Astrocyte (in vitro differentiated cells and primary cell): ENCODE results near the gene GNMT. TPM values are rescaled to one million over a fixed set of nuclear protein-coding genes. Genes with fewer than 3 reads are reported as not detected.
"Not testable (repeated sequence)": the region's sequence is repeated elsewhere in the genome, so short reads cannot be mapped to it uniquely, and the experiment has no call there.

ENCODE experiments used
- DNase-seq: peaks from one replicate; pipeline ENCODE4 v3.0.0-alpha.2; 2010; ENCODE audit warnings: low read depth
- FAIRE-seq: peaks from 2 replicates; lab custom pipeline; 2011; peaks lifted over from hg19 to GRCh38; lab: Jason Lieb, UNC
- H2AFZ ChIP-seq: 2 replicates; pipeline ENCODE4 v1.6.0; 2012; ENCODE audit warnings: low read depth, low read length, inconsistent platforms
- H3K27ac ChIP-seq: 2 replicates; pipeline ENCODE4 v1.5.1; 2011; ENCODE audit warnings: low read depth, low read length, inconsistent platforms
- H3K27me3 ChIP-seq: 2 replicates; pipeline ENCODE4 v1.6.0; 2011; ENCODE audit warnings: low read length, inconsistent platforms; ENCODE audit not compliant: insufficient read depth
- H3K36me3 ChIP-seq: 2 replicates; pipeline ENCODE4 v1.5.1; 2011; ENCODE audit warnings: low read length, inconsistent platforms; ENCODE audit not compliant: insufficient read depth
- H3K4me1 ChIP-seq: 2 replicates; pipeline ENCODE4 v1.5.1; 2011; ENCODE audit warnings: low read length, inconsistent platforms; ENCODE audit not compliant: insufficient read depth
- H3K4me2 ChIP-seq: 2 replicates; pipeline ENCODE4 v1.6.0; 2012; ENCODE audit warnings: low read length, inconsistent platforms
- H3K4me3 ChIP-seq: 2 replicates; pipeline ENCODE4 v1.5.1; 2011; ENCODE audit warnings: low read depth, mild to moderate bottlenecking, low read length, inconsistent platforms; ENCODE audit not compliant: insufficient read depth
- H3K79me2 ChIP-seq: 2 replicates; pipeline ENCODE4 v1.6.0; 2012; ENCODE audit warnings: mild to moderate bottlenecking, low read length, inconsistent platforms; ENCODE audit not compliant: insufficient read depth
- H3K9ac ChIP-seq: 2 replicates; pipeline ENCODE4 v1.6.0; 2012; ENCODE audit warnings: mild to moderate bottlenecking, low read length, inconsistent platforms
- H3K9me3 ChIP-seq: 2 replicates; pipeline ENCODE4 v1.5.1; 2012; ENCODE audit warnings: low read depth, mild to moderate bottlenecking, low read length, inconsistent platforms; ENCODE audit not compliant: insufficient read depth
- H4K20me1 ChIP-seq: 2 replicates; pipeline ENCODE4 v1.6.0; 2012; ENCODE audit warnings: low read length, inconsistent platforms; ENCODE audit not compliant: insufficient read depth
- H3K27ac Mint-ChIP-seq: one replicate; pipeline ENCODE4 v1.8.0; 2021; ENCODE audit warnings: mild to moderate bottlenecking, mixed read lengths; ENCODE audit not compliant: unreplicated experiment
- H3K27me3 Mint-ChIP-seq: one replicate; pipeline ENCODE4 v1.8.0; 2021; ENCODE audit warnings: low read depth, mixed read lengths; ENCODE audit not compliant: unreplicated experiment
- H3K36me3 Mint-ChIP-seq: one replicate; pipeline ENCODE4 v1.8.0; 2021; ENCODE audit warnings: low read depth, mixed read lengths; ENCODE audit not compliant: unreplicated experiment
- H3K4me1 Mint-ChIP-seq: one replicate; pipeline ENCODE4 v1.8.0; 2021; ENCODE audit warnings: low read depth, mixed read lengths; ENCODE audit not compliant: unreplicated experiment
- H3K4me3 Mint-ChIP-seq: one replicate; pipeline ENCODE4 v1.8.0; 2021; ENCODE audit warnings: mild to moderate bottlenecking, moderate library complexity, mixed read lengths; ENCODE audit not compliant: unreplicated experiment
- H3K9me3 Mint-ChIP-seq: one replicate; pipeline ENCODE4 v1.8.0; 2021; ENCODE audit warnings: mild to moderate bottlenecking, mixed read lengths; ENCODE audit not compliant: unreplicated experiment
- CTCF ChIP-seq: IDR thresholded peaks from 2 replicates; pipeline ENCODE4 v1.5.1; 2011; ENCODE audit warnings: low read depth, mild to moderate bottlenecking, inconsistent platforms, low read length, moderate library complexity; ENCODE audit not compliant: insufficient read depth
- EZH2 ChIP-seq: IDR thresholded peaks from 2 replicates; pipeline ENCODE4 v1.6.1; 2012; ENCODE audit warnings: mild to moderate bottlenecking, low read length, inconsistent platforms; ENCODE audit not compliant: insufficient read depth
- total RNA-seq: library from RNA; stranded (reverse); gene quantifications from 2 replicates; pipeline ENCODE4 v1.2.1, GENCODE V29; 2021

Gene GNMT
- total RNA-seq, 1 donor from 2014 or later: 0.68 TPM

GRCh38 chr6:42941356-42941755 is 19.2 kb upstream of the GNMT start:
- not testable (repeated sequence) for H3K9me3 Mint-ChIP-seq, H3K4me3 ChIP-seq, H3K9ac ChIP-seq, H3K4me1 Mint-ChIP-seq, H3K9me3 ChIP-seq, H3K4me2 ChIP-seq, H3K79me2 ChIP-seq, FAIRE-seq, H3K27ac ChIP-seq, H2AFZ ChIP-seq, H3K27me3 Mint-ChIP-seq, DNase-seq, H3K4me3 Mint-ChIP-seq, H3K4me1 ChIP-seq, H3K27ac Mint-ChIP-seq, H4K20me1 ChIP-seq, H3K27me3 ChIP-seq
- H3K36me3 ChIP-seq: peaks cover 16% of the 10 kb centered on the region
- peaks cover 18% of the 10 kb centered on the region for H3K36me3 Mint-ChIP-seq

GRCh38 chr6:42942444-42942843 is 18.1 kb upstream of the GNMT start:
- Mint-ChIP-seq H3K27ac (no peak overlapping the region), H3K4me3 (no peak overlapping the region), H3K27me3 (no peaks in the 10 kb centered on the region), H3K4me1 (no peaks in the 10 kb centered on the region), H3K36me3 (peaks cover 16% of the 10 kb centered on the region), H3K9me3 (no peaks in the 10 kb centered on the region)
- DNase-seq (no peak), FAIRE-seq (no peak)
- Histone ChIP-seq H3K36me3 (peaks cover 8% of the 10 kb centered on the region), H3K9ac (no peak overlapping the region), H3K27ac (no peak overlapping the region), H4K20me1 (peaks cover 4% of the 10 kb centered on the region), H3K79me2 (no peaks in the 10 kb centered on the region), H3K4me1 (no peaks in the 10 kb centered on the region), H3K4me3 (no peak overlapping the region), H3K4me2 (no peak overlapping the region), H2AFZ (no peak overlapping the region), H3K27me3 (no peaks in the 10 kb centered on the region), H3K9me3 (no peaks in the 10 kb centered on the region)
- no peak for TF ChIP-seq EZH2
- TF ChIP-seq CTCF: no peak

GRCh38 chr6:42947950-42948349 is 12.6 kb upstream of the GNMT start:
- DNase-seq: no peak
- peaks cover 3% of the 10 kb centered on the region for H3K36me3 Mint-ChIP-seq
- H3K27me3 Mint-ChIP-seq: no peaks in the 10 kb centered on the region
- Histone ChIP-seq H4K20me1 (no peaks in the 10 kb centered on the region), H3K4me1 (no peaks in the 10 kb centered on the region), H2AFZ (no peak overlapping the region), H3K36me3 (peaks cover 6% of the 10 kb centered on the region), H3K4me2 (no peak overlapping the region), H3K4me3 (no peak overlapping the region), H3K27ac (no peak overlapping the region), H3K9me3 (no peaks in the 10 kb centered on the region), H3K79me2 (no peaks in the 10 kb centered on the region), H3K27me3 (no peaks in the 10 kb centered on the region), H3K9ac (no peak overlapping the region)
- H3K9me3 Mint-ChIP-seq: no peaks in the 10 kb centered on the region
- H3K4me1 Mint-ChIP-seq: no peaks in the 10 kb centered on the region
- TF ChIP-seq EZH2 (no peak), CTCF (no peak)
- no peak overlapping the region for H3K4me3 Mint-ChIP-seq
- no peak for FAIRE-seq
- no peak overlapping the region for H3K27ac Mint-ChIP-seq
